ENCODE results near the gene KCNMA1.

DNA sequence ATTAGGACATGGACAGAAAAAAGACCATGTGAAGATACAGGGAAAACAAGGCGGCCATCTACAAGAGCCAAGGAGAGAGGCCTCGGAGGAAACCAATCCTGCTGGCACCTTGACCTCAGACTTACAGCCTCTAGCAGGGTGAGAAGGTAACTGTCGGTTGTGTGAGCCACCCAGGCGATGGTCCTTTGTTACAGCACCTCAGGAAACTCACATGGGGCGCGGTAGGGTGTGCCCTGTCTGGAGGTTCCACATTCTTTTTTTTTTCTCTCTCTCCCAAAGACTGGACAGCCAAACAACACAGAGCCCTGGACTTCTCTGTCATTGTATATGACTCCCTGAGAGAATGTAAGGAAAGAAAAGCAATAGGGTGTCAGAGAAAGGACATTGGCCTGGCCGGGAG is 163.2 kb downstream of the KCNMA1 start:
- no peak for TF ChIP-seq EP300 (IDR thresholded peaks at IDR 0.05; ENCODE audit: low read depth)
- TF ChIP-seq CTCF (IDR thresholded peaks at IDR 0.05), result no peak
